BE2C (cell line): Measurements from ENCODE around the gene EXOC4.
A peak's percentile ranks its signal among the peaks of the same experiment; 100 is the strongest.

Experiments used
- DNase-seq: peaks from one replicate; pipeline ENCODE4 v3.0.0-alpha.2; 2020
- H3K27me3 ChIP-seq: fragments of 250-450 bp; sonication (Bioruptor Pico); 2 replicates; pipeline ENCODE4 v1.5.1; 2020; ENCODE audit warnings: mild to moderate bottlenecking
- H3K36me3 ChIP-seq: fragments of 250-450 bp; sonication (Bioruptor Pico); 2 replicates; pipeline ENCODE4 v1.5.1; 2020; ENCODE audit warnings: mild to moderate bottlenecking
- H3K4me1 ChIP-seq: fragments of 250-450 bp; sonication (Bioruptor Pico); 2 replicates; pipeline ENCODE4 v1.5.1; 2020
- H3K4me3 ChIP-seq: 2 replicates; pipeline ENCODE4 v1.5.1; 2011; ENCODE audit warnings: low read depth, low read length
- H3K9me3 ChIP-seq: fragments of 250-450 bp; sonication (Bioruptor Pico); 2 replicates; pipeline ENCODE4 v1.5.1; 2020
- TF ChIP-seq, protein P1 (sequence below): IDR thresholded peaks from 2 replicates; pipeline ENCODE4 v1.5.1; 2012; ENCODE audit warnings: mild to moderate bottlenecking, low read depth, low read length

EXOC4 gene

DNA sequence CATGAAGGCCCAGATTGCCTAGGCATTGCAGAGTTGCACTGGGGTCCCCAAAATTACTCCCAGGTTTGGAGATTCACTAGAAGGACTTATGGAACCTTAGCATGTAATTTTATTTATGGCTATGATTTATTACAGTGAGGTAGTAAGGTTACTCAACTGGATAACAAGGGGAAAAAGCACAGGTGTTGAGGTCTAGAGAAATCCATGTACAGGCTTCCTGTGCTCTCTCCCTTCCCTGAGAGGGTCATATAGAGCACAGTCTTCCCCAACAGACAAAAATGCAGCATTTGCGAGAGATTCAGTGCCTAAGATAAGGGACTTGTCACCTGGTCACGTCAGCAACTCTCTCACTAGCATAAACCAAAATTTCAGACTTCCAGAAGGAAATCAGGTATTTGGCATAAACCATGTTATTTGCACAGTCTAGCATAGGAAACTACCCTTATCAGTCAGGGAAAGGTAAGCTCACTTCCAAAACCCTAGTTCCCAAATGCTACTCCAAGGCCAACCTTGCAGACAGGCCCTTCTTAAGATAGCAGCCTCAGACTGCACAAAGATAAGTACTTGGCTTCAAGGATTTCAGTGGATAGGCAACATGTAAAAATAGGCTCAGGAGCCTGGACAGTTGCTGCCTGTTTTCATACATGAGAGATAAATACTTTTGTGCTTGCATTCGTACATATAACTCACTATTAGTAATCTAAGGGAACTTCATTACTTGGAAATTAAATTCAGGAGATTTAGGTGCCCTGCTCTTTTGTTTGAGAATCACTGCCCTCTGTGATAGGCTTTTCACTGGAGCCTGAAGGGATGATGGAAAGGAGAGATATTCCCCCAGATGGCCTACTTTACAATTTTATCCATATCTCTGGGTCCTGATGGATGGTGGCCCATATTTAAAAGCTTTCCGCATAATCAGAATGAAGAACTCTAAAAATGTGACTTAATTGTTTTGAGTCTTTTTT lies 495.8 kb downstream of the EXOC4 start:
- TF ChIP-seq, protein P1, sequence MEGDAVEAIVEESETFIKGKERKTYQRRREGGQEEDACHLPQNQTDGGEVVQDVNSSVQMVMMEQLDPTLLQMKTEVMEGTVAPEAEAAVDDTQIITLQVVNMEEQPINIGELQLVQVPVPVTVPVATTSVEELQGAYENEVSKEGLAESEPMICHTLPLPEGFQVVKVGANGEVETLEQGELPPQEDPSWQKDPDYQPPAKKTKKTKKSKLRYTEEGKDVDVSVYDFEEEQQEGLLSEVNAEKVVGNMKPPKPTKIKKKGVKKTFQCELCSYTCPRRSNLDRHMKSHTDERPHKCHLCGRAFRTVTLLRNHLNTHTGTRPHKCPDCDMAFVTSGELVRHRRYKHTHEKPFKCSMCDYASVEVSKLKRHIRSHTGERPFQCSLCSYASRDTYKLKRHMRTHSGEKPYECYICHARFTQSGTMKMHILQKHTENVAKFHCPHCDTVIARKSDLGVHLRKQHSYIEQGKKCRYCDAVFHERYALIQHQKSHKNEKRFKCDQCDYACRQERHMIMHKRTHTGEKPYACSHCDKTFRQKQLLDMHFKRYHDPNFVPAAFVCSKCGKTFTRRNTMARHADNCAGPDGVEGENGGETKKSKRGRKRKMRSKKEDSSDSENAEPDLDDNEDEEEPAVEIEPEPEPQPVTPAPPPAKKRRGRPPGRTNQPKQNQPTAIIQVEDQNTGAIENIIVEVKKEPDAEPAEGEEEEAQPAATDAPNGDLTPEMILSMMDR = no peak
- no peaks in the 10 kb centered on the region for H3K36me3 ChIP-seq
- H3K4me3 ChIP-seq = no peak overlapping the region
- peaks cover 43% of the 10 kb centered on the region for H3K4me1 ChIP-seq
- H3K9me3 ChIP-seq = no peaks in the 10 kb centered on the region
- DNase-seq = peak; percentile 59
- no peaks in the 10 kb centered on the region for H3K27me3 ChIP-seq

DNA sequence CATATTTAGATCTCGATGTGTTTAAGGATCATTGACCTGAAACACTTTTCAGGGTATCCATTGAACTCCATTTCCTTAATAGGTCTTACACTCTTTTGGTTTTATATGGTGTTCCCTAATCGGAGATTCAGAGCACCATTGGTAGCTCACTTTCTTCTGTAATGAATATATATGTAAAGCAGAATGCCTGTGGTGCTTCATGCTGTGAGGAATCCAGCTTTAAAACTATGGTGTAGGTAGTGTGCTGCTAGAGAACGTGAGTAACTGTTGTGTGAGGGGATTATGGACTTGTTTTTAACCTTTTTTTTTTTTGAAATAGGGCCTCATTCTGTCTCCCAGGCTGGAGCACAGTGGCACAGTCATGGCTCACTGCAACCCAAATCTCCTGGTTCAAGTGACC lies 497.4 kb downstream of the EXOC4 start:
- H3K4me1 ChIP-seq = peaks cover 32% of the 10 kb centered on the region
- H3K9me3 ChIP-seq = no peaks in the 10 kb centered on the region
- H3K4me3 ChIP-seq = no peak overlapping the region
- DNase-seq = no peak
- H3K27me3 ChIP-seq = no peaks in the 10 kb centered on the region
- TF ChIP-seq, protein P1 = no peak
- H3K36me3 ChIP-seq = no peaks in the 10 kb centered on the region

DNA sequence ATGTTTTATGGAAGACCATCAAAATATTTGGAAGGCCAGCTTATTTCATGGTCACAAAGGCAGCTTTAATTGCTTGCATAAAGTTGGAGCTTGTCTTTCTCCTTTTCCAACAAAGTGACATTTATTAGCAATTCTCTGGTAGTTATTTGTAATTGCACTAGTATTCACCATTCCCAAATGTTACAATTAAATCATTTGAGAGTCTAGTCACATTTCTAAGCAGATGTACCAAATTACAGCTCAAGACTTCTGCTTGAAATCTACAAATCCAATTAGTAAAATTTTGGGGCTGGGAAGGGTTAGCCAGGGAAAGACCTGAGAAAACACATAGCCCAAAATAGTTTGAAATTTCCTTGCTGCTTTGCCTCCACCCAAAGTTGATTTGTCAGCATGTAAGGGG lies 498.2 kb downstream of the EXOC4 start:
- H3K27me3 ChIP-seq = no peaks in the 10 kb centered on the region
- no peaks in the 10 kb centered on the region for H3K9me3 ChIP-seq
- H3K4me1 ChIP-seq = peaks cover 32% of the 10 kb centered on the region
- TF ChIP-seq, protein P1 = no peak
- H3K36me3 ChIP-seq = no peaks in the 10 kb centered on the region
- no peak for DNase-seq
- H3K4me3 ChIP-seq = no peak overlapping the region

DNA sequence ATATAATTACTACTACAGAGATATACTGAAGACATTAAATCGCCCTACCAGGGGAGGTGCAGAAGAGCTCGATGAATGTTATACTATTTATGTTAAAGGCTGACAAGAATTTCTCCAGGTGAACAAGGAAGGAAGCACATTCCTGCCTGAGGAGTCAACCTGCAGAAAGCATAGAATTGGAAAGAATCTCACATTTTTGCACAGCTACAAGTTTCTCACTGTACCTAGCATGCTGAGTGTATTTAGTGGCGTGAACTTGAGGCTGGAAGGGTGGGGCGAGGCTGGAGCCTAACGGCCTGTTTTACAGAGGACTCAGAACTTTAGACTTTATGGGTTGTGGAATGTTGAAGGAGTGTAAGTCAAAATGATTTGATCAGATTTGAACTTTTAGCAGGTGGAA lies 500.6 kb downstream of the EXOC4 start:
- H3K9me3 ChIP-seq = no peaks in the 10 kb centered on the region
- H3K27me3 ChIP-seq = no peaks in the 10 kb centered on the region
- DNase-seq = no peak
- H3K4me1 ChIP-seq = peaks cover 20% of the 10 kb centered on the region
- H3K36me3 ChIP-seq = no peaks in the 10 kb centered on the region
- no peak overlapping the region for H3K4me3 ChIP-seq
- TF ChIP-seq, protein P1 = no peak

DNA sequence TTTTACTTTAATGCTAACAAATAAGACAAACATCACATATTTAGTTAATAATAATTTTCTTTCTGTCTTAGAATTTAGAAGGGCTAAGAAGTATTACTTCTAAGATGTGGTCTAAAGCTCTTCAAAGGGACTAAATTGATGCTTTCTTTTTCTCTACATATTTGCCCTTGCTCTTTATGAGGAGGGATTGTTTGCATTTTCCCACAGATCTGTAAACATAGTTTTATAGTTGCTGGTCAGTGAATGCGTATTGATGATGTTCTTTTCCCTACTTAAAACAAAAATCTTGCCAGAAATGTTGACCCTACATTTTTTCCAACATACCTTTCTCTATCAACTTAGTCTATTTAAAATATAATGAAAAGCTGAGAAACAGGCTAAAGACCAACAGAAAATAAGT lies 501.8 kb downstream of the EXOC4 start:
- TF ChIP-seq, protein P1 = no peak
- Histone ChIP-seq H3K9me3 (no peaks in the 10 kb centered on the region), H3K4me1 (peaks cover 18% of the 10 kb centered on the region), H3K4me3 (no peak overlapping the region), H3K36me3 (no peaks in the 10 kb centered on the region), H3K27me3 (no peaks in the 10 kb centered on the region)
- no peak for DNase-seq

DNA sequence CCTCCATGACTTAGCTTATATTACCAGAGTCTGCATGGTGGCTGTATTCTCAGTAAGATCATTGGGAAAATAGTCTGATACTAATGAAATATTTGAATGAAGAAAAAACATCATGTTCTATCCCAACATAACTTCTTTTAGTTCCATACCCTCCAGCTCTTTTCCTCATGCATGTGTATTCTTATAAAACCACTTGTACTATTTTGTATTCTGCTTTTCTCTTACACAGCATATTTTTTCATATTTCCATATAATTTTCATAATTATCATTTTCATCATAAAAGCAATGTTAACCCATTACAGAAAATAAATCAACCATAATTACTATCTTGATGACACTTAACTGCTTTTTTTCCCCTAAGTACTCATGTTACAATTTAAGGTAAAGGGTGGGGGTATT lies 503.0 kb downstream of the EXOC4 start:
- Histone ChIP-seq H3K27me3 (no peaks in the 10 kb centered on the region), H3K9me3 (no peaks in the 10 kb centered on the region), H3K4me3 (no peak overlapping the region), H3K4me1 (peaks cover 21% of the 10 kb centered on the region), H3K36me3 (no peaks in the 10 kb centered on the region)
- TF ChIP-seq, protein P1 = no peak
- DNase-seq = no peak
